ENCODE measurements around the gene OR6K6.

The OR6K6 gene

GRCh38 chr1:158794247-158794646, 39.7 kb downstream of the OR6K6 start:
- no peak for TF ChIP-seq TAF1 (IDR thresholded peaks at IDR 0.05; ENCODE audit: borderline replicate concordance, insufficient read depth, low read length)
- no peak for TF ChIP-seq FOXP2 (optimal IDR thresholded peaks at IDR 0.05; ENCODE audit: borderline replicate concordance, extremely low read depth, extremely low read length, insufficient read depth)
- no peak for TF ChIP-seq POLR2AphosphoS5 (IDR thresholded peaks at IDR 0.05; ENCODE audit: low read depth, low read length)
- TF ChIP-seq REST (IDR thresholded peaks at IDR 0.05; ENCODE audit: insufficient read depth in 1 of 2, low read depth in 2 of 2, low read length in 2 of 2), result no peak
- no peak for TF ChIP-seq SIN3A (IDR thresholded peaks at IDR 0.05; ENCODE audit: borderline replicate concordance, insufficient read depth, low read length)

- TF ChIP-seq SIN3A (IDR thresholded peaks at IDR 0.05; ENCODE audit: borderline replicate concordance, insufficient read depth, low read length), result no peak
- no peak for TF ChIP-seq FOXP2 (optimal IDR thresholded peaks at IDR 0.05; ENCODE audit: borderline replicate concordance, extremely low read depth, extremely low read length, insufficient read depth)
- no peak for TF ChIP-seq POLR2AphosphoS5 (IDR thresholded peaks at IDR 0.05; ENCODE audit: low read depth, low read length)
- no peak for TF ChIP-seq TAF1 (IDR thresholded peaks at IDR 0.05; ENCODE audit: borderline replicate concordance, insufficient read depth, low read length)
- TF ChIP-seq REST (IDR thresholded peaks at IDR 0.05; ENCODE audit: insufficient read depth in 1 of 2, low read depth in 2 of 2, low read length in 2 of 2), result no peak
These were observed 44.0 kb downstream of the OR6K6 start for GRCh38 chr1:158798531-158798930.

- no peak for TF ChIP-seq REST (IDR thresholded peaks at IDR 0.05; ENCODE audit: insufficient read depth in 1 of 2, low read depth in 2 of 2, low read length in 2 of 2)
- TF ChIP-seq SIN3A (IDR thresholded peaks at IDR 0.05; ENCODE audit: borderline replicate concordance, insufficient read depth, low read length), result no peak
- TF ChIP-seq TAF1 (IDR thresholded peaks at IDR 0.05; ENCODE audit: borderline replicate concordance, insufficient read depth, low read length), result no peak
- TF ChIP-seq POLR2AphosphoS5 (IDR thresholded peaks at IDR 0.05; ENCODE audit: low read depth, low read length), result no peak
- no peak for TF ChIP-seq FOXP2 (optimal IDR thresholded peaks at IDR 0.05; ENCODE audit: borderline replicate concordance, extremely low read depth, extremely low read length, insufficient read depth)
These were observed 45.2 kb downstream of the OR6K6 start for GRCh38 chr1:158799689-158800088.

GRCh38 chr1:158800526-158800925, 46.0 kb downstream of the OR6K6 start:
- no peak for TF ChIP-seq TAF1 (IDR thresholded peaks at IDR 0.05; ENCODE audit: borderline replicate concordance, insufficient read depth, low read length)
- no peak for TF ChIP-seq REST (IDR thresholded peaks at IDR 0.05; ENCODE audit: insufficient read depth in 1 of 2, low read depth in 2 of 2, low read length in 2 of 2)
- no peak for TF ChIP-seq FOXP2 (optimal IDR thresholded peaks at IDR 0.05; ENCODE audit: borderline replicate concordance, extremely low read depth, extremely low read length, insufficient read depth)
- TF ChIP-seq SIN3A (IDR thresholded peaks at IDR 0.05; ENCODE audit: borderline replicate concordance, insufficient read depth, low read length), result no peak
- no peak for TF ChIP-seq POLR2AphosphoS5 (IDR thresholded peaks at IDR 0.05; ENCODE audit: low read depth, low read length)

- TF ChIP-seq SIN3A (IDR thresholded peaks at IDR 0.05; ENCODE audit: borderline replicate concordance, insufficient read depth, low read length) (no peak), FOXP2 (optimal IDR thresholded peaks at IDR 0.05; ENCODE audit: borderline replicate concordance, extremely low read depth, extremely low read length, insufficient read depth) (no peak), POLR2AphosphoS5 (IDR thresholded peaks at IDR 0.05; ENCODE audit: low read depth, low read length) (no peak), TAF1 (IDR thresholded peaks at IDR 0.05; ENCODE audit: borderline replicate concordance, insufficient read depth, low read length) (no peak)
These were observed 46.9 kb downstream of the OR6K6 start for GRCh38 chr1:158801396-158801795.

Measured in PFSK-1 (cell line).